KMS-11 (cell line): ENCODE data around the gene EXOC6B.

ENCODE experiments used
- H2AFZ ChIP-seq: fragments of 200-600 bp; sonication (generic); 2 replicates; pipeline ENCODE4 v1.6.1; 2016; ENCODE audit warnings: antibody characterized with exemption, mixed run types, low read depth
- H3K27ac ChIP-seq: fragments of 200-600 bp; sonication (generic); 2 replicates; pipeline ENCODE4 v1.6.1; 2016; ENCODE audit warnings: mild to moderate bottlenecking, mixed run types
- H3K27me3 ChIP-seq: fragments of 200-600 bp; sonication (generic); 2 replicates; pipeline ENCODE4 v1.6.1; 2017; ENCODE audit warnings: mild to moderate bottlenecking, low read depth, mixed run types, moderate library complexity; ENCODE audit not compliant: insufficient read depth
- H3K36me3 ChIP-seq: fragments of 200-600 bp; sonication (generic); 2 replicates; pipeline ENCODE4 v1.6.1; 2017; ENCODE audit warnings: mild to moderate bottlenecking, mixed run types; ENCODE audit not compliant: insufficient read depth
- H3K4me1 ChIP-seq: fragments of 200-600 bp; sonication (generic); 2 replicates; pipeline ENCODE4 v1.6.1; 2016; ENCODE audit warnings: mild to moderate bottlenecking, low read depth, mixed run types; ENCODE audit not compliant: poor library complexity, severe bottlenecking
- H3K4me2 ChIP-seq: fragments of 200-600 bp; sonication (generic); 2 replicates; pipeline ENCODE4 v1.7.0; 2016; ENCODE audit warnings: mild to moderate bottlenecking, mixed run types
- H3K4me3 ChIP-seq: fragments of 200-600 bp; sonication (generic); IDR thresholded peaks from 2 replicates; pipeline ENCODE4 v1.6.1; 2017; ENCODE audit warnings: low read depth, low read length, mixed read lengths; ENCODE audit not compliant: insufficient read depth
- H3K79me2 ChIP-seq: fragments of 200-600 bp; sonication (generic); 2 replicates; pipeline ENCODE4 v1.6.1; 2016; ENCODE audit warnings: low read depth, mixed run types; ENCODE audit not compliant: insufficient read depth
- H3K9ac ChIP-seq: fragments of 200-600 bp; sonication (generic); 2 replicates; pipeline ENCODE4 v1.6.1; 2016; ENCODE audit warnings: mild to moderate bottlenecking, mixed run types
- H4K20me1 ChIP-seq: fragments of 200-600 bp; sonication (generic); 2 replicates; pipeline ENCODE4 v1.6.1; 2016; ENCODE audit warnings: mild to moderate bottlenecking, mixed run types; ENCODE audit not compliant: insufficient read depth
- CTCF ChIP-seq: fragments of 200-600 bp; sonication (generic); conservative IDR thresholded peaks from 2 replicates; pipeline ENCODE4 v1.6.1; 2017; ENCODE audit warnings: low read depth, mild to moderate bottlenecking, antibody characterized with exemption, low read length, moderate library complexity, mixed read lengths

The EXOC6B gene

GRCh38 chr2:72198532-72199241, 627.1 kb downstream of the EXOC6B start:
- no peaks in the 10 kb centered on the region for H3K79me2 ChIP-seq
- no peak overlapping the region for H3K9ac ChIP-seq
- H3K36me3 ChIP-seq: no peaks in the 10 kb centered on the region
- H3K27me3 ChIP-seq: no peaks in the 10 kb centered on the region
- no peak overlapping the region for H2AFZ ChIP-seq
- no peaks in the 10 kb centered on the region for H3K4me1 ChIP-seq
- no peak overlapping the region for H3K27ac ChIP-seq
- no peak for TF ChIP-seq CTCF
- no peak overlapping the region for H3K4me3 ChIP-seq
- no peak overlapping the region for H3K4me2 ChIP-seq
- no peaks in the 10 kb centered on the region for H4K20me1 ChIP-seq

- Histone ChIP-seq H3K27me3 (no peaks in the 10 kb centered on the region), H2AFZ (no peak overlapping the region), H3K4me3 (no peak overlapping the region), H3K36me3 (no peaks in the 10 kb centered on the region), H3K4me2 (no peak overlapping the region), H3K27ac (no peak overlapping the region), H3K4me1 (no peaks in the 10 kb centered on the region), H4K20me1 (no peaks in the 10 kb centered on the region), H3K9ac (no peak overlapping the region), H3K79me2 (no peaks in the 10 kb centered on the region)
- no peak for TF ChIP-seq CTCF
These were observed 632.1 kb downstream of the EXOC6B start for GRCh38 chr2:72193723-72194122.

- Histone ChIP-seq H3K4me2 (no peak overlapping the region), H3K27me3 (no peaks in the 10 kb centered on the region), H3K27ac (no peak overlapping the region), H3K4me3 (no peak overlapping the region), H3K9ac (no peak overlapping the region), H3K36me3 (no peaks in the 10 kb centered on the region), H4K20me1 (no peaks in the 10 kb centered on the region), H3K79me2 (no peaks in the 10 kb centered on the region), H3K4me1 (no peaks in the 10 kb centered on the region), H2AFZ (no peak overlapping the region)
- TF ChIP-seq CTCF: no peak
These were observed 634.4 kb downstream of the EXOC6B start for GRCh38 chr2:72191441-72191840.

GRCh38 chr2:72185206-72185605, 640.6 kb downstream of the EXOC6B start:
- no peaks in the 10 kb centered on the region for H3K79me2 ChIP-seq
- no peaks in the 10 kb centered on the region for H4K20me1 ChIP-seq
- no peak overlapping the region for H3K9ac ChIP-seq
- H3K4me3 ChIP-seq: no peak overlapping the region
- no peak overlapping the region for H2AFZ ChIP-seq
- no peak overlapping the region for H3K27ac ChIP-seq
- H3K36me3 ChIP-seq: no peaks in the 10 kb centered on the region
- H3K27me3 ChIP-seq: no peaks in the 10 kb centered on the region
- no peaks in the 10 kb centered on the region for H3K4me1 ChIP-seq
- TF ChIP-seq CTCF: no peak
- no peak overlapping the region for H3K4me2 ChIP-seq
